GM19043 (cell line): ENCODE data around the gene FBXO17.
"Not testable (repeated sequence)": the region's sequence is repeated elsewhere in the genome, so short reads cannot be mapped to it uniquely, and the experiment has no call there.

Source experiments
- ATAC-seq: cut with Tn5 transposase; IDR thresholded peaks from one replicate; pipeline ENCODE4 v1.9.1; 2021; ENCODE audit warnings: low read depth; ENCODE audit not compliant: unreplicated experiment

Gene FBXO17

DNA sequence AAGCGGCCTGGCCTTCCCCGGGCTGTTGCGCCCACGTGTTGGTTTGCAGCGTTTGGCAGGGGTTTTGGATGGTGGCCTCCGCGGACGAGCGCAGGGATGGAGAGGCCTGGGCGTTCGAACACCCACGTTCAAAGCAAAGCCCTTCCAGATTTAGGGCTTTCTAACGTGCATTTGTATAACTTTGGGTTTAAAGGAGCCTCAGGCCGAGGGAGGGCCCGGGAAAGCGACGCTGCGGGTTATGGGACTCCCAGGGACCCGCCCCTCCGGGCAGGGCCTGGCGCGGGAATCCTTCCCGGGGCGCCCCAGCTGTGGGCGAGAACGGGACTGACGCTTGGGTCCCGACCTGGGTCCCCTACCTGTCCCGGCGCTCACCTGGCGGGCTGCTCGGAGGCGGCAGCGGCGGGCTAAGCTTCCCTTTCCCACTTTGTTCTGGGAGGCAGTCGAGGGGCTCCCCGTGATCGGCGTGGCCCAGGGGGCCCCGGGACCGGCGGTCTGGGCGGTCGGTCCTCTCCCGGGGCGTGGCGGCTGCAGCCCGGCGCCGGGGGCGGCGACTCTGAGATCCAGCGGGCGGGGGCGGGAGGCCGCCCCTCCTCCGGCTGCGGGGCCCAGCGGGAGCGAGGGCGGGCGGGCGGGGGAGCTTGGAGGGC, at the start of gene FBXO17:
TSS of gene FBXO17 (minus strand) at position 529 of the 647 bp plus-strand sequence. CDS start 25,423 bp downstream, outside the sequence.
- no peak for ATAC-seq

DNA sequence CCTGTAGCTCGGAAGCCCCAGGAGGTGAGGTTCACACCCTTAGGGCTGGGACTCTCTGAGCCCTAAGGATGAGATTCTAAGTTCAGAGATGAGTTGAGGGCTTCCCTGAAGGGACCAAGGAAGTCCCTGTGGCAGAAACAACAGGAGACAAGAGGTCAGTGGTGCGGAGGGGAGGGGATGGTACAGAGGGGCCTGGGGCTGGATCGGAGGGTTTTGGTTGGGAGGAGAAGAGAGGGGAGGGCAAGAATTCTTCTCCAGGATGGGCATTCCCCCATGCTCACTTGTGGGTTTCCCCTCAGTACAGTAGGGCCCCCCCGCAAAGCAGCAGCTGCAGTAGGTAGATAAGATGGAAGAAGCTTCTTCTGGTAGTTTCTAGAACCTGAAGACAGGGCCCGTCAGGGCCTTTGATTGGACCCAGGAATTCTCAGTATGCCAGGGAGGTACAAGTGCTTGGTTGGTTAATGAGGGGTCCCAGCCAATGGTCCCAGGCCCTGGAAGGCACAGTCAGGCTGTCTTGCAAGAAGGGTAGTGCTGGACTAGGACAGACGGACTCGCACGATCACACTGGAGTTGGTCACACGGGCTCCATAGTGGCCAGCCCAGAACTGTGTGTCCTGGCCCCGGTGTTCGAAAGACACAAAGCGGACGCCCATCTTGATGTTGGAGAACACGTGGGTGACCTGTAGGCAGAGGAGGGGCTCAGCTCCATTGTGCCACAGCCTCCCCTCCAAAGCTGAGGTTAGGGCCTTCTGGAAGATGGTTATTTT, 49.5 kb upstream of the FBXO17 start:
- no peak for ATAC-seq

GRCh38 chr19:39021063-39021462, 45.5 kb upstream of the FBXO17 start:
- ATAC-seq = no peak

DNA sequence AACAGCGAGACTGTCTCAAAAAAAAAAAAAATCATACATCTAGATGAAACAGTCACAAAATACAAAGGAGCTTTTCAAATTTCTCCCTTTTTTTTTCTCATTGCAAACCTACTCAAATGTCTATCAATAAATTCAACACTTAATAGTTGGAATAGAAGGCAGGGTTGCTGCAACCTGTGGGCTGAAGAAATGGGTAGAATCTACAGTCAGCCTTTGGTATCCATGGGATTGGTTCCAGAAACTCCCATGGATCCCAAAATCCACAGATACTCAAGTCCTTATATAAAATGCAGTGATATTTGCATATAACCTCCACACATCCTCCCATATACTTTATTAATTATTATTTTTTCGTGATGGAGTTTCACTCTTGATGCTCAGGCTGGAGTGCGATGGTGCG, 42.1 kb upstream of the FBXO17 start:
- ATAC-seq = no peak

- no peak for ATAC-seq
Measured at GRCh38 chr19:39017026-39017425, 41.5 kb upstream of the FBXO17 start.

- ATAC-seq = no peak
Measured at GRCh38 chr19:39014037-39014436, 38.5 kb upstream of the FBXO17 start.

DNA sequence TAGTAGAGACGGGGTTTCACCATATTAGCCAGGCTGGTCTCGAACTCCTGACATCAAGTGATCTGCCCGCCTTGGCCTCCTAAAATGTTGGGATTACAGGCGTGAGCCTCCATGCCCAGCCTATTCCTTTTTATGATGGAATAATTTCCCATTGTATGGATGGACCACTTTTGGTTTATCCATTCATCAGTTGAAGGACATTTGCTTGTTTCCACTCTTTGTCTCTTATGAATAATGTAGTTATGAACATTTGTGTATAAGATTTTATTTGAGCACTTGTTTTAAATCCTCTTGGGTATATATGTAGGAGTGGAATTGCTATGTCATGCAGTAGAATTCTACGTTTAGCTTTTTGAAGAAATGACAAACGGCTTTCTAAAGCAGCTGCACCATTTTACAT, 33.5 kb upstream of the FBXO17 start:
- ATAC-seq = no peak

- no peak for ATAC-seq
Measured at GRCh38 chr19:39008137-39008536, 32.6 kb upstream of the FBXO17 start.

DNA sequence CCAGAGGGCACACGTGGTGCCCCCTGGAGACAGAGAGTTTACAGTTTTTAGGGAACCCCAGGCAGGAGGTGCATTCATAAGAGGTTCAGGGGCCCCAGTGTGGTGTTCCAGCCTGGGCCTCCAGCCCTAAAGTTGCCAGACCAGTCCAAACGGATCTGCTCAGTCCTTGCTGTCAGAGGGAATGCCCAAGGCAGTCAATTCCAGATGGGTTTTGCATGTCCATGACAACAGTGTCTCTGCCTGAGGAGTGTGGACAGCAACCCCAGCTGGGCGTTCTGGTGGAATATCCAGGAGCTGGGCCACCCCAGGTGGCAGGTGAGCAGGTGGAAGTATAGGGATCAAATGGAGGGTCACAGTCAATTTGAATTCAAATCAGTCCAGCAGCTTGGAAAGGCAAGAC, 31.6 kb upstream of the FBXO17 start:
- no peak for ATAC-seq

DNA sequence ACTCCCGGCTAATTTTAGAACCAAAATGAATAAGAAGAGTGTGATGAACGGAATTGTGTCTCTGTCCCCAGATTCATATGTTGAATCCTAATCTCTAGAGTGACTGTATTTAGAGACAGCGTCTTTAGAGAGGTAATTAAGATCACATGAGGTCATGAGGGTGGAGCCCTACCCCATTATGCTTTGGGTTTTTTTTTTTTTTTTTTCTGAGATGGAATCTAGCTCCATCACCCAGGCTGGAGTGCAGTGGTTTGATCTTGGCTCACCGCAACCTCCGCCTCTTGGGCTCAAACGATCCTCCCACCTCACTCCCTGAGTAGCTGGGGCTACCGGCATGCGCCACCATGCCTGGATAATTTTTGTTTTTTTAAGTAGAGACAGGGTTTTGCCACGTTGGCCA, 28.9 kb upstream of the FBXO17 start:
- ATAC-seq = no peak

DNA sequence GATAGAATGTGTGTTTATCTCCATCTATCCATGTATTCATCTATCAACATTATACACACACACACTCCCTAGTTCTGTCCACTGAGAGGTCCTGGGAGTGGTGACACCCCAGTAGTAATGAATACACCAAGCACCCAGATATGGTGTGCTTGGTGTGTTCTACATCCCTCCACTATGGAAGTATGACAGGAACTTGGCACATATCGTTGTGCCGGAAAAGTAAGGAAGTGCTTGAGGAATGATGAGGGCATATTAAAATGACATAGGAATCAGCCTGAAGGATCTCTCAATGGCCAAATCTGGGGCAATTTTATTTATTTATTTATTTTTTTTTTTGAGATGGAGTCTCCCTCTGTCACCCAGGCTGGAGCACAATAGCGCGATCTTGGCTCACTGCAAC, 28.3 kb upstream of the FBXO17 start:
- ATAC-seq = no peak

DNA sequence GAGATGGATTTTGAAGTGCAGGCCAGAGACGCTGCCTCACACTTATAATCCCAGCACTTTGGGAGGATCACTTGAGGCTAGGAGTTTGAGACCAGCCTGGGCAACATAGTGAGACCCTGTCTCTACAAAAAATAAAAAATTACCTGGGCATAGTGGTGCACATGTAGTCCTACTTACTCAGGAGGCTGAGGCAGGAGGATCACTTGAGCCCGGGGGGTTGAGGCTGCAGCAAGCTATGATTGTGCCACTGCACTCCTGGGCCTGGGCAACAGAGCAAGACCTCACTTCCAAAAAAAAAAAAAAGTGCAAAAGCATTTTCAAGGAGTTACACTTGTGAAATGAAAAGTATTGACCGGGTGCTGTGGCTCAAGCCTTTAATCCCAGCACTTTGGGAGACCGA, 27.6 kb upstream of the FBXO17 start:
- no peak for ATAC-seq

DNA sequence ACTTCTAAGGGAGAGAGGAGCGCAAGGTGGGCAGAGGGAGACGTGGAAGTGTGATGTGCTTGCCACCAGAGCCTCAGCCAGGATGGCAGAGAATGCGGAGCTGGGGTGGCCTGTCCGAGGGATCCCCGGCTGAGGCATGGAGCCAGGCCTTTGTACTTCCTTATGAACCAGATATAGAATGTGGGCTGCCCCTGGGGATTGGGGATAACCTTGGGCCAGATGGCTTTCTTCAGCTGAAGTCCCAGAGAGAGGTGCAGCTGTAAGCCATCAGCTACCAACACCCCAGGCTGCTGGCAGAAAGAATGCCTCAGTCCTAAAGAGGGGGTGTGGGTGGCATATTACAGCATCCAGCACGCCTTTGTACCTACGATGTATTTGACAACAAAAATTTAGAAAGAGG, 25.5 kb upstream of the FBXO17 start:
- no peak for ATAC-seq

DNA sequence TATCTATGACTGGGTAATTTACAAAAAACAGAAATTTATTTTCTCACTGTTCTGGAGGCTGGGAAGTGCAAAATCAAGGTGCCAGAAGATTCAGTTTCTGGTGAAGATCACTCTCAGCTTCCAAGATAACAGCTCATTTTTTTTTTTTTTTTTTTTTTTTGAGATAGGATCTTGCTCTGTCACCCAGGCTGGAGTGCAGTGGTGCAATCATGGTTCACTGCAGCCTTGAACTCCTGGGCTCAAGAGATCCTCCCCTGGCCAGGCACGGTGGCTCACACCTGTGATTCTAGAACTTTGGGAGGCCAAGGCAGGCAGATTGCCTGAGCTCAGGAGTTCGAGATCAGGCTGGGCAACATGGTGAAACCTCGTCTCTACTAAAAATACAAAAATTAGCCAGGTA, 22.0 kb upstream of the FBXO17 start:
- not testable (repeated sequence) for ATAC-seq

- ATAC-seq = no peak
Measured at GRCh38 chr19:38993271-38993670, 17.7 kb upstream of the FBXO17 start.

DNA sequence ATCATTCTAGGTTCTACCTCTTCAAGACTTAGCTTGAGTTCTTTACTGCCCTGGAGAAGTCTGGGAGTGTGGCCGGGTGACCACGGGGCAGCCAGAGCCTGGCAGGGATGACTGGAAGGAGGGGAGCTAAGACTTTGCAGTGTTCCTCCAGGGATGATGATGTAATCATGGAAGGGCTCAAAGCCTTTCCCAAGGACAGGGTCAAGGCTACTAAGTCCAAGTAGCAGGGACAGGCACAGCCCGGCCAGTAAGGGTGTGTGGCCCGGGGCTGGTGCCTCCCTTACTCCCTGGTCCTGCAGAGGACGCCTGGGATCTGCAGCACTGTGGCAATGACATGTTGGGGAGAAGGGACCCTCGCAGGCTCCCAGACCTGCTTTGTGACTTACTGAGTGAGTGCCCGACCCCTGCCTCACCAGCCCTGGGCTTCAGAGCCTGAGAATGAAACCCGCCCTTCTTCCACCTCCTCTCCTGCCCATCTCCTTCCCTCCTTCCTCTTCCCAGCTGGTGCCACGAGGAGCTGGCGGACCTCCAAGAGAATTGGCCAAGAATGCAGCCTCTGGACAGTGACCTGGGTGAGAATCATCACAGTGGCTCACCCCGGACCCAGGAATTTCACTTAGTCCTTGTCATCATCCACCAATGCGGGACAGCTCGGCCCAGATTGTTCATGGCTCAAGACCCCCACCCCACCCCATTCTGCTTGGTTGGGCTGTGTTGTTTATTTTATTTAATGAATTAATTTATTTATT, 15.6 kb upstream of the FBXO17 start:
- ATAC-seq = no peak

DNA sequence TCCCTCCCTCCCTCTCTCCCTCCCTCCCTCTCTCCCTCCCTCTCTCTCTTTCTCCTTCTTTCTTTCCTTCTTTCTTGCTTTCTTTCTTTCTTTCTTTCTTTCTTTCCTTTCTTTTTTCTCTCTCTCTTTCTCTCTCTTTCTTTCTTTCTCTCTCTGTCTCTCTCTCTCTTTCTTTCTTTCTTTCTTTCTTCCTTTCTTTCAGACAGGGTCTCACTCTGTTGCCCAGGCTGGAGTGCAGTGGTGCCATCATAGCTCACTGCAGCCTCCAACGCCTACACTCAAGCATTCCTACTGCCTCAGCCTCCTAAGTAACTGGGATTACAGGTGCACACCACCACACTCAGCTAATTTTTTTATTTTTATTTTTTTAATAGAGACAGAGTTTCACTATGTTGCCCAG, 14.1 kb upstream of the FBXO17 start:
- not testable (repeated sequence) for ATAC-seq

GRCh38 chr19:38989066-38989605, 13.6 kb upstream of the FBXO17 start:
- no peak for ATAC-seq

DNA sequence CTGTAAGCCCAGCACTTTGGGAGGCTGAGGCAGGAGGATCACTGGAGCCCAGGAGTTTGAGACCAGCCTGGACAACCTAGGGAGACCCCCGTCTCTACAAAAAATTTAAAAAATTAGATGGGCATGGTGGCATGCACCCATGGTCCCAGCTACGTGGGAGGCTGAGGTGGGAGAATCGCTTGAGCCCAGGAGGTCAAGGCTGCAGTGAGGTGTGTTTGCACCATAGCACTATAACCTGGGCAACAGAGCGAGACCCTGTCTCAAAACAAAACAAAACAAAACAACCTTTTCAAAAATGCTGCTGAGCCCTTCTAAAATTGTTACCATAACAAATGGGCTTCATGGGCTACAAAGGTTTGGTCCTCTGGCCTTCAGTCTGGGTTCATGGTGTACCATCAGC, 13.1 kb upstream of the FBXO17 start:
- ATAC-seq = not testable (repeated sequence)

DNA sequence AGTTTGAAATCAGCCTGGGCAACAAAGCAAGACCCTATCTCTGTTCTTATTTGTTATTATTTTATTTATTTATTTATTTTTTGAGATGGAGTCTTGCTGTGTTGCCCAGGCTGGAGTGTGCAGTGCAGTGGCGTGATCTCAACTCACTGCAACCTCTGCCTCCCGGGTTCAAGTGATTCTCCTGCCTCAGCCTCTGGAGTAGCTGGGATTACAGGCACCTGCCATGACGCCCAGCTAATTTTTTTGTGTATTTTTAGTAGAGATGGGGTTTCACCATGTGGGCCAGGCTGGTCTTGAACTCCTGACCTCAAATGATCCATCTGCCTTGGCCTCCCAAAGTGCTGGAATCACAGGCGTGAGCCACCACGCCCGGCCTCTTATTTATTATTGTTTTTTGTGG, 12.2 kb upstream of the FBXO17 start:
- ATAC-seq = not testable (repeated sequence)

DNA sequence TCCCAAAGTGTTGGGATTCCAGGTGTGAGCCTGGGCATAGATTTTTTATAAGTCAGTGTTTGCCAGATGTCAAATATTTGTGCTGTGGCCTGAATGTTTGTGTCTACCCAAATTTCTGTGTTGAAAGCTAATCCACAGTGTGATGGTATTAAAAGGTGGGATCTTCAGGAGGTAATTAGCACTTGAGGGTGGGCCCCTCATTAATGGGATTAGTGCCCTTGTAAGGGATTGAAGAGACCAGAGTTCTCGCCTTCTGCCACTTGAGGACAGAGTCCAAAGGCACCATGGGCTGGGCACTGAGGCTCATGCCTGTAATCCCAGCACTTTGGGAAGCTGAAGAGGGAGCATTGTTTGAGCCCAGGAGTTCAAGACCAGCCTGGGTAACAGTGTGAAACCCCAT, 9.7 kb upstream of the FBXO17 start:
- ATAC-seq = no peak
